Stimulated activated CD4-positive, alpha-beta T cell treated with anti-CD3 and anti-CD28 coated beads, Interleukin-1b, Interleukin-23, amount 100 ng/mL, for 24 hours (primary cell): ENCODE measurements around the gene AOC2.
"Not testable (repeated sequence)": the region's sequence is repeated elsewhere in the genome, so short reads cannot be mapped to it uniquely, and the experiment has no call there.

ENCODE experiments used
- DNase-seq, 4 experiments: peaks; one replicate each; pipeline ENCODE4 v3.0.0-alpha.2; 2020; ENCODE audit warnings: low read depth in 4 of 4, low spot score in 1 of 4

AOC2 gene

DNA sequence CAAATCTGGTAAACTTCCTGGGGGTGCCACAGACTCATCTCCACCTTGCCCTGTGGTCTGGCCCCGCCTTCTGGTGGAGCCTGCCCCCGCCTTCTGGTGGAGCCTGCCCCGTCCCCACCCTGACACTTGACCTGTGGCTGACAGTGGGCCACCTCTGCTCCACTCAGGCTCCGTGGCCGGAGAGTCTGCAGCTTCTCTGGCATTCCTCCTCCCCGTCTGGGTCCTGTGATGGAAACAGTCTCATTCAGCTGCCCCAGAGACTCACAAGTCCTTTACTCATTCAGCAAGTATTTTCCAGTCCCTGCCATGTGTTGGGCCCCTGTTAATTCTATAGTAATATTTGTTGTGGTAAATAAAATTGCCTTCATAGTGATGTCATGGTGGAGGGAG lies 35.2 kb downstream of the AOC2 start:
- DNase-seq: no peak

- no peak for DNase-seq
These were observed 36.5 kb downstream of the AOC2 start for GRCh38 chr17:42880776-42881310.

- DNase-seq: not testable (repeated sequence)
These were observed 37.3 kb downstream of the AOC2 start for GRCh38 chr17:42881706-42882105.

GRCh38 chr17:42882166-42882565 lies 37.8 kb downstream of the AOC2 start:
- no peak for DNase-seq

GRCh38 chr17:42883802-42884558 lies 39.6 kb downstream of the AOC2 start:
- no peak for DNase-seq

DNA sequence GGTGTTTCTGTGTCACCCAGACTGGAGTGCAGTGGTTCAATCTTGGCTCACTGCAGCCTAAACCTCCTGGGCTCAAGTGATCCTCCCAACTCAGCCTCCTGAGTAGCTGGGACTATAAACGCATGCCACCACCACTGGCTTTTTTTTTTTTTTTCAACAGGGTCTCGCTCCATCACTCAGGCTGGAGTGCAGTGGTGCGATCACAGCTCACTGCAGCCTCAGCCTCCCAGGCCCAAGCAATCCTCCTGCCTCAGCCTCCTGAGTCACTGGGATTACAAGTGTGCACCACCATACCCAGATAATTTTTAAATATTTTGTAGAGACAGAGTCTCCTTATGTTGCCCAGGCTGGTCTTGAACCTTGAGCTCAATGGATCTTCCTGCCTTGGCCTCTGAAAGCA lies 41.4 kb downstream of the AOC2 start:
- DNase-seq: not testable (repeated sequence)

DNA sequence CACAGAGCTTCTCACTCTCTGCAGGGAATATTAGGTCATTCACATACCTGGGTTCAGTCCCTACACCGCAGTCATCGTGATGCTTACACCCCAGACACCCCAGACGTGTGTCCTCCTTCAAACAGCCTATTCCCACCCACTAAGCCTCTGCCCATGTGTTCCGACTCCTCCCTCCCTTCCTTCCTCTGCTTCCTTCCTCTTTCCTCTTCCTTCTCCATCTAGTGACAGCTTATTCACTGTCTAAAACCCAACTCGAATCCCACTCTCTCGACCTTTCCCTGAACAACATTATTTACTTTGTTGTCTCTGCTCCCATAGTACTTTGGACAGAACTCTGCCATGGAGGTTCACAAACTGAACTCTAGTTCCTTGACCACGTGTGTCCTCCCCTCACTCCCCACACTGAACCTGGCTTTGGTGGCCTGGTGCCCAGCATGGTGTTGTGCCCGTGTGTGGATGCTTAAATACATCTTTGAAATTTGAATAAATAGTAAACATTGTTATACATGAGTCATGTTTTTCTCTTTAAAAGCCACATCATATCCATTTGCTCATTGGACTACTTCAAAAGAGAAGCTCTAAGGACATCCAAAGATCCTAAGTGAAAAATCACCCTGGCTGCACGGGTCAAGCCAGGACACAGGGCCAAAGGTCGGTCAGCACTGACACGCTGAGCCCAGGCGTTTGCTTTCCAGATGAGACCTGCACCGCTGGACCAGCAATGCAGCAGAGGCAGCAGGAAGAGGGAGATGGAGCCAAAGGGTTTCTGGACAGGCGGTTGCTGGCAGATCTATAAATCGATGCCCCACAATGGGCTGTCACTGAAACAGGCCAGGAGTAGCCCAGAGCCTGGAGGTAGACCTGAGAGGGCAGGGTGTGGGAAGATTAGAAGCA lies 42.1 kb downstream of the AOC2 start:
- no peak for DNase-seq

- DNase-seq: no peak
These were observed 45.4 kb downstream of the AOC2 start for GRCh38 chr17:42889809-42890208.

DNA sequence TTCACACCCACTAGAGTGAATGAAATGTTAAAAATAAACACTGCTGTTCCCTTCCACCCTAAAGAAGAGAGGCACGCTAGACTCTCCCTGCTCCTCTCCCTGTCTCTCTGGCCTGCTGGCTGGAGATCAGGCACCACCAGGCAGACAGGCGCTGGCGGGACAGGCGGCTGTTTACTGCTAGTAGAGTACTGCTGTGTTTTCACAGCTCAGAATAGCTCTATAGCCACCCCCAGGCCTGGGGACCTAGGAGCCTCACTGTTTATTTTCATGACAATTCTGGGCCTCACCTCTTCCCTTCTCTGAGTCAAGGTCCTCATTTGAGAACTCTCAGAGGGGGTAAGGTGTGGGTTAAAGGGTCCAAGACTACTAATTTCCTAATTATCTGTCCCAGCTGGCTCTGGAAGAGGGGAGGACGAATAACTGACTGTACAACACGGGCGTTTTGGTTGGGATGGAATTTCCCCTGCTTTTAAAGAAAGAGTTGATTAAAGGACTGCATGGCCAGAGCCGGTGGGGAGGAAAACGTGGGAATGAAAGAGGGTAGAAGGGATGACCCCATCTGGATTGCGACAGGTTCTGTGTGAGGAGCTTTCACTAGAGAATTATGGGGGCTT lies 47.3 kb downstream of the AOC2 start:
- DNase-seq: no peak

DNA sequence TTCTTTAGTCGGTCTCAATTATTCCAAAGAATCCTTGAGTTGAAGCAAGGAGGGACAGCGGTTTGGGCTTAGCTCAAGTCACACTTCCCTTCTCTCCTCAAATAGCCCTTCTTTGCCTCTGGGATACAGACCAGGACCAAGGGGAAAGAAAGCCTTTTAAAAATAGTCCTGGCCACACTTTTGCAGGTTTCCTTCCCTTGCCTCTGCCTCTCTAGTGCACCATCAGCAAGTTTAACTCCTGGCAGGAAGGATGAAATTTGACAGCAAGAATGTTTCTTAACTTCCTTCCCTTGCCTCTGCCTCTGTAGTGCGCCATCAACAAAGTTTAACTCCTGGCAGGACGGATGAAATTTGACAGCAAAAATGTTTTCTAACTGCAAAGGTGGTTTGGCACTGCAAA lies 49.0 kb downstream of the AOC2 start:
- no peak for DNase-seq

GRCh38 chr17:42894283-42895184 lies 50.2 kb downstream of the AOC2 start:
- no peak for DNase-seq

- no peak for DNase-seq
These were observed 50.8 kb downstream of the AOC2 start for GRCh38 chr17:42895185-42895555.

- no peak for DNase-seq
These were observed 53.9 kb downstream of the AOC2 start for GRCh38 chr17:42898147-42898811.

- not testable (repeated sequence) for DNase-seq
These were observed 55.6 kb downstream of the AOC2 start for GRCh38 chr17:42899981-42900380.
